Smooth muscle cell (in vitro differentiated cells): ENCODE data around the gene GPR132. TPM values are rescaled to one million over a fixed set of nuclear protein-coding genes. Genes with fewer than 3 reads are reported as not detected.
A peak's percentile ranks its signal among the peaks of the same experiment; 100 is the strongest.

ENCODE experiments used
- DNase-seq: peaks from one replicate; lab custom pipeline; 2025; ENCODE audit not compliant: unreplicated experiment; lab: John Stamatoyannopoulos, UW
- H2AFZ ChIP-seq: fragments of 200-600 bp; sonication (generic); 2 replicates; pipeline ENCODE4 v1.6.0; 2016; ENCODE audit warnings: antibody characterized with exemption, low read depth, mild to moderate bottlenecking
- H3F3A ChIP-seq: fragments of 200-600 bp; sonication (generic); 2 replicates; pipeline ENCODE4 v1.6.0; 2017; ENCODE audit warnings: antibody characterized with exemption, low read depth
- H3K27ac ChIP-seq: fragments of 200-600 bp; sonication (generic); 2 replicates; pipeline ENCODE4 v1.5.1; 2016; ENCODE audit warnings: low read depth, mild to moderate bottlenecking
- H3K27me3 ChIP-seq: fragments of 200-600 bp; sonication (generic); 2 replicates; pipeline ENCODE4 v1.6.1; 2016; ENCODE audit warnings: low read depth, mild to moderate bottlenecking
- H3K36me3 ChIP-seq: fragments of 200-600 bp; sonication (generic); 2 replicates; pipeline ENCODE4 v1.5.1; 2016; ENCODE audit warnings: low read depth
- H3K4me1 ChIP-seq: fragments of 200-600 bp; sonication (generic); 2 replicates; pipeline ENCODE4 v1.5.1; 2016; ENCODE audit warnings: low read depth
- H3K4me2 ChIP-seq: fragments of 200-600 bp; sonication (generic); 2 replicates; pipeline ENCODE4 v1.6.0; 2016; ENCODE audit warnings: mild to moderate bottlenecking
- H3K4me3 ChIP-seq: fragments of 200-600 bp; sonication (generic); 2 replicates; pipeline ENCODE4 v1.5.1; 2016; ENCODE audit warnings: mild to moderate bottlenecking
- H3K79me2 ChIP-seq: fragments of 200-600 bp; sonication (generic); 2 replicates; pipeline ENCODE4 v1.6.0; 2016; ENCODE audit warnings: low read depth, mild to moderate bottlenecking
- H3K9ac ChIP-seq: fragments of 200-600 bp; sonication (generic); 2 replicates; pipeline ENCODE4 v1.6.0; 2016; ENCODE audit warnings: low read depth
- H3K9me3 ChIP-seq: fragments of 200-600 bp; sonication (generic); replicated peaks from 2 replicates; pipeline ENCODE4 v1.5.1; 2016; ENCODE audit warnings: low read depth
- H4K20me1 ChIP-seq: fragments of 200-600 bp; sonication (generic); 2 replicates; pipeline ENCODE4 v1.6.0; 2016; ENCODE audit warnings: low read depth
- CTCF ChIP-seq: fragments of 200-600 bp; sonication (generic); IDR thresholded peaks from 2 replicates; pipeline ENCODE4 v1.5.1; 2017; ENCODE audit warnings: borderline replicate concordance, mild to moderate bottlenecking, antibody characterized with exemption; ENCODE audit not compliant: insufficient read depth, poor library complexity, severe bottlenecking
- WGBS: methylation state at CpG from one replicate; pipeline ENCODE4 v1.1.7; 2016; ENCODE audit warnings: low lambda C conversion rate; 5-methylcytosine and 5-hydroxymethylcytosine counted together
- polyA plus RNA-seq: library from polyadenylated mRNA; unstranded; fragments of >200 nt; fragmentation: Nextera tagmentation; extraction: Ambion mirVana; gene quantifications from 2 replicates; pipeline ENCODE4 v1.2.1, GENCODE V29; 2016
- total RNA-seq: library from RNA; depleted of rRNA; stranded (reverse); fragments of >200 nt; gene quantifications from 2 replicates; pipeline ENCODE4 v1.2.3, GENCODE V29; 2014

The GPR132 gene
- total and polyA plus RNA-seq, 2 experiments from 2014 or later: 0.18 to 0.62 TPM

- Histone ChIP-seq H3K4me1 (no peaks in the 10 kb centered on the region), H3K36me3 (no peaks in the 10 kb centered on the region), H2AFZ (no peak overlapping the region), H3K79me2 (no peaks in the 10 kb centered on the region), H3K27ac (no peak overlapping the region), H3K9ac (no peak overlapping the region), H3K4me3 (no peak overlapping the region), H3K27me3 (peaks cover 5% of the 10 kb centered on the region), H3F3A (no peaks in the 10 kb centered on the region), H4K20me1 (no peaks in the 10 kb centered on the region), H3K9me3 (no peaks in the 10 kb centered on the region), H3K4me2 (no peak overlapping the region)
- no peak for DNase-seq
- WGBS: 90% methylated on average over 24 of the region's 24 CpGs
- TF ChIP-seq CTCF: no peak
Measured at GRCh38 chr14:105047283-105048016, 17.8 kb downstream of the GPR132 start.

GRCh38 chr14:105046891-105047282 lies 18.3 kb downstream of the GPR132 start:
- no peaks in the 10 kb centered on the region for H4K20me1 ChIP-seq
- 93% methylated on average over 9 of the region's 9 CpGs for WGBS
- no peak overlapping the region for H3K4me2 ChIP-seq
- peaks cover 5% of the 10 kb centered on the region for H3K27me3 ChIP-seq
- H2AFZ ChIP-seq: no peak overlapping the region
- TF ChIP-seq CTCF: no peak
- H3F3A ChIP-seq: no peaks in the 10 kb centered on the region
- H3K4me3 ChIP-seq: no peak overlapping the region
- no peak for DNase-seq
- no peaks in the 10 kb centered on the region for H3K4me1 ChIP-seq
- no peak overlapping the region for H3K9ac ChIP-seq
- H3K27ac ChIP-seq: no peak overlapping the region
- H3K79me2 ChIP-seq: no peaks in the 10 kb centered on the region
- no peaks in the 10 kb centered on the region for H3K36me3 ChIP-seq
- no peaks in the 10 kb centered on the region for H3K9me3 ChIP-seq

- no peaks in the 10 kb centered on the region for H4K20me1 ChIP-seq
- peak overlapping the region; percentile 55 for H3K4me2 ChIP-seq
- no peaks in the 10 kb centered on the region for H3K4me1 ChIP-seq
- 12% methylated on average over 26 of the region's 42 CpGs for WGBS
- no peak overlapping the region for H3K27ac ChIP-seq
- peaks cover 5% of the 10 kb centered on the region for H3K27me3 ChIP-seq
- no peaks in the 10 kb centered on the region for H3F3A ChIP-seq
- H3K4me3 ChIP-seq: no peak overlapping the region
- H2AFZ ChIP-seq: no peak overlapping the region
- H3K9me3 ChIP-seq: no peaks in the 10 kb centered on the region
- TF ChIP-seq CTCF: peak; percentile 100
- no peak overlapping the region for H3K9ac ChIP-seq
- H3K36me3 ChIP-seq: no peaks in the 10 kb centered on the region
- no peaks in the 10 kb centered on the region for H3K79me2 ChIP-seq
- peak; percentile 89 for DNase-seq
Measured at GRCh38 chr14:105045710-105046326, 19.4 kb downstream of the GPR132 start.
